Measurements from ENCODE around the gene PRKCA. TPM values are rescaled to one million over a fixed set of nuclear protein-coding genes. Genes with fewer than 3 reads are reported as not detected.

PRKCA gene
- total RNA-seq, 1 donor from 2014 or later: 4.3 TPM

DNA sequence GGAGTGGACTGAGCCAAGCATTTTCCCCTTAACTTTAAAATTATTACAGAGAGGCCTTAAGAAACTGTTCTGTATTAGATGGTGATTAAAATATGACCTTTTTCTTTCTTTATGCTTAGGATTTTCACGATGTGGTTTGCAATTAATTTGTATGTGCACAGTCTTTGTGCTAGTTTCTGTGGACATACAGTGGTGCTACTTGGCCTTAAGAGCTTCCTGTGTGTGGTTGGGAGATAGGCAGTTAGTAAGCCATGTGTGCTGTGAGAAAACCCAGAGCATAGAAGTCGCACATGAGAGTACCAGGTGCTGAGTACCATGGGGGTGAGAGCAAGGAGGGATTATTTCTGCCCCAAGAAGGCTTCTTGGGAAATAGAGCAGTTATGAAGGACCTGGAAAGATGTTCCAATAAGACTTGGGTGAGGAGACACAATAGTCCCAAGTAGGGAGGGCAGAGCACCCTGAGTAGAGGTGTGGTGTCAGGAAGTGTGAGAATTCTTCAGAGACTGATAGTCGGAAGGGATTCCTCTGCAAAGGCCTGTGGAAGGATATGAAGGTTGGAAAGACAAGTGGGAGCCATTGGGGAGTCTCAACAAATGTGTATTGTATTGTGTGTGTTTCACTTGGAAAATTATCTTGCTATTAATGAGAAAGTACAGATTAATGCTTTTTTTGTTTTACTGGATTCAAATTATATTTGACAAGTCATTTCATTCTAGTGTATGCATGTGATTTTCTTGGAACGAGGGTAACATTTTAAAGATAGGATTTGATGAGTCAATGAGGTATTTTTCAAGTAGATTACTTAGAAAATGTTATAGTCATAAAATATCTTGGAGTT is 239.9 kb downstream of the PRKCA start:
- DNase-seq (ENCODE audit: low spot score): peak; percentile 63

DNA sequence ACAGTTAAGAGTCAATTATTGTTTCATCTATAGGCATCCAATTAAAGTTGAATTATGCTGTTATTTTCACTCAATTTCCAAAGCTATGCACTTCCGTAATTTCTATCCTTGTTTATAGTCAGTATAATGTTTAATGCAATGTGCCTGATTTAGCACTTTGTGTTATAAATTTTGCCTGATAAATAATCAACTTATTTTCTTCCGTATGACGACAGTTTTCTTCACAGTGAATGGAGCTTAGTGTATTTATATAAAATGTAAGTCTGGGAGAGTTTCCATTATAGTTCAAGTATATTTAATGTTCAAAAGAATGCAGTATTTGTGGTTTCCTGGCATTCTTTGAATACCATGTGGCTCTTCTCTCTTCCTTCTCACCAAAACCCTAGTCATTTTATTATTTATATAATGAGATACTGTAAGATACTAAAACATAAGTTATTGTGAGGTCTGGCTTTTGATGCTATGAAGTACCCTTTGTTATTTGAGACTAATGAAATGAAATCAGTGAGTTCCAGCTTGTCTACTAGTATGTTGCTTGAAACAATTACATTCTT is 240.6 kb downstream of the PRKCA start:
- peak; percentile 59 for DNase-seq (ENCODE audit: low spot score)

- no peak for DNase-seq (ENCODE audit: low spot score)
These were observed 241.1 kb downstream of the PRKCA start for GRCh38 chr17:66543526-66543925.

DNA sequence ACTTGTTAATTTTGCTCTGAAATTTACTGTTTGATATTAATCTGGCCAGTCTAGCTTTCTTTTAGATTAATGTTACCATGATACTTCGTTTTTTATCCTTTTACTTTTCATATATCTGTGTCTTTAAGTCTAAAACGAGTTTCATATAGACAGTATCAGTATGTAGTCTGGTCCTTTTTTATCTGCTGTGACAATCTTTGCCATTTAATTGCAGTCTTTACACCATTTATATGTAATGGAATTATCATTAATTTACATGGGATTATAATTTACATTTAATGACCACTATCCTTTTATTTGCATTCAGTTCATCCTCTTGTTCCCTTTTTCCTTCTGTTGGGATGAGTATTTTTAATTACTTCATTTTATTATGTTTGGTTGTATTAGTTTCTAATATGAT is 243.5 kb downstream of the PRKCA start:
- no peak for DNase-seq (ENCODE audit: low spot score)

DNA sequence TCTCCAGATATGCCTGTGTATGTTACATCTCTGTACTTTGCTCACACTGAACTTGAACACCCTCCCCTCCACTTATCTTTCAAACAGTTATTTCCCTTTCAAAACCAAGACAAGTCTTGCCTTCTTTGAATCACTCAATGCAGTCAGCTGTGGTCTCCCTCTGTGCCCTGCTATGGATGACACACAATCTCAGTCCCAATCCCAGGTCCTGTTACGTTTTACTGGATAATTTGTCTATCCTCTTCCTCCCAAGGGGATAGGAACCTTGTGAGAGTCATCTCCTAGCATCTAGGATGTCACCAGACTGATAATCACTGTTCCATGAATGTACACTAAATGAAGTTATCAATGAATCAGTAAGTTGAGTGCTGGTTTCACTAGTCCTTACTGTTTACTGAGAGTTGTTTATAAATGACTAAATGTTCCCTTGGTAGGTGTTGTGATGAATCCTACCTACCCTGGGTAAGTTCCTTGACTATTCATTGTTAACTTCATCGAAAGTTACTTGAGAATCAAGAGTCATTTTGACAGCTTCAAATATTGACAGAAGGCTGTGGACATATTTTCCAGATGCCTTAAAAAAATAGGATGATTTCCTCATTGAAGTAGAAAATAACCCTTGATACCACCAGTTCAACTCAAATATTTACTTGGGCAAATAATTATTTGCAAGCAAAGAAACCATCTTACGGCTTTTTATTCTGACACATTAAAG is 244.9 kb downstream of the PRKCA start:
- no peak for DNase-seq (ENCODE audit: low spot score)

GRCh38 chr17:66548158-66548557 is 245.7 kb downstream of the PRKCA start:
- DNase-seq (ENCODE audit: low spot score): no peak

- DNase-seq (ENCODE audit: low spot score): no peak
These were observed 246.4 kb downstream of the PRKCA start for GRCh38 chr17:66548659-66549310.

- no peak for DNase-seq (ENCODE audit: low spot score)
These were observed 246.9 kb downstream of the PRKCA start for GRCh38 chr17:66549311-66549704.

- DNase-seq (ENCODE audit: low spot score): peak; percentile 49
These were observed 247.4 kb downstream of the PRKCA start for GRCh38 chr17:66549731-66550207.

DNA sequence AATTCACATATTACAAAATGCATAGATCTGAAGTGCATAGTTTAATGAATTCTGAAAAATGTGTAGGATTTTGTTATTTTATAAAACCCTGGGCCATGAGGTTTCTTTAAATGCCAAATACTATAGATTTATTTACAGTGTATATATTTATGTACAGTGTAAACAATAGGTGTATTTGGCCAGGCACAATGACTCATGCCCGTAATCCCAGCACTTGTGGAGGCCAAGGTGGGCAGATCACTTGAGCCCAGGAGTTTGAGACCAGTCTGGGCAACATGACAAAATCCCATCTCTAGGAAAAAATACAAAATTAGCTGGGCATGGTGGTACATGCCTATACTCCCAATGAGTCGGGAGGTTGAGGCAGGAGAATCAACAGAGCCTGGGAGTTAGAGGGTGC is 249.4 kb downstream of the PRKCA start:
- no peak for DNase-seq (ENCODE audit: low spot score)

GRCh38 chr17:66552371-66552770 is 250.0 kb downstream of the PRKCA start:
- DNase-seq (ENCODE audit: low spot score): no peak

DNA sequence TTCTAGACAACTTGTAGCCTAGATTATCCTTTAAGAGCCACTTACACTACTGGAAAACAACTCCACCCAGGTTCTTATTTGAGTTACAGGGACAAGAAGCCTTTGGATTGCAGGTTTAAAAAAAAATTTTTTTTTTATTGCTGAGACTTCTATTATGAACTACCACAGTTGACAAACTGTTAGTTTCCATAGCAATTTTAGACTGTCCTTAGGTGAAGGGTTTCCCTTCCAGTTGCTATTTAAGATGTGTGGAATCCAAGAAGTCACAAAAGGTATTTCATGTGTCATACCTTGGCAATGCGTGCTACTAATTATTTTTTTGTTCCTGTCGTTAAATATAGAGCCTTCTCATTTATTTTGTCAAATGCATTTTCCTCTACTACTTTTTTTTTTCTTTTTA is 253.2 kb downstream of the PRKCA start:
- no peak for DNase-seq (ENCODE audit: low spot score)

GRCh38 chr17:66557200-66557599 is 254.8 kb downstream of the PRKCA start:
- no peak for DNase-seq (ENCODE audit: low spot score)

DNA sequence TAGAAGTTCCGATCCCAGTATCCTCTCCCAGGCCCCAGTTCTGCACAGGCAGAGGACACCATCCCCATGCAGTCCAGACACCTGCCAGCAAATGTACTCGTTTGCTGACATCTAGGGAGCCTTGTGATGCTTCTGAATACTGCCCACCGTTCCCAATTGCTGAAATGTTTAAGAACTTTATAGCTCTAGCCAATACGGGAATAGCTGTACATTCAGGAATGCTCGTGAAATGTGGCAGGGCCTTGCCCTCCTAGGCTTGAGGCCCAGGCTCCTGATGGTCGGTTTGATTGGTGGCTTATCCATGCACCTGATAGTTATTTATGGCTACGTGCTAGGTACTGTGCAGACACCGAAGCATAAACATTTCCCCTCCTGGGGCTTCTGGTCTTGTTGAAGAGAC is 255.5 kb downstream of the PRKCA start:
- no peak for DNase-seq (ENCODE audit: low spot score)

DNA sequence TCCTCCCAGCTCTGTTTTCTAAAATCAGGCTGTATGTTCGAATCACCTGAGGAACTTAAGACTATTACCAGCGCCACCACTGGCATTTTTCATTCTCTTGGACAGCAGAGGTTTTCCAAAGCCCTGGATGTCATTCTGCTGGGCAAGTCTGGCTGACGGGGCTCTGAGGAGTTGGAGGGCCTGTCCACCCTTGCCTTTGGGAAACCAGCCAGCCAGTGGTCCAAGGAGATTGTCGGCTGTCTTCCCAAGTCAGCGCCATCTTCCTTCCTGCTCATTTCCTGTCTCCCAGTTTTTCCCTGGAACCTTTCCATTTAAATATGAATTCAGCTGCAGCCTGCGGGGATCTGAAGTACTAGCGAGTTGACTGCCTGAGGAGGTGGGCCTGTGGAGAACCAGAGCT is 258.3 kb downstream of the PRKCA start:
- DNase-seq (ENCODE audit: low spot score): no peak

- DNase-seq (ENCODE audit: low spot score): no peak
These were observed 259.7 kb downstream of the PRKCA start for GRCh38 chr17:66562119-66562518.

GRCh38 chr17:66564992-66565465 is 262.6 kb downstream of the PRKCA start:
- DNase-seq (ENCODE audit: low spot score): no peak

GRCh38 chr17:66567234-66568170 is 265.1 kb downstream of the PRKCA start:
- DNase-seq (ENCODE audit: low spot score): peak; percentile 80

- no peak for DNase-seq (ENCODE audit: low spot score)
These were observed 267.2 kb downstream of the PRKCA start for GRCh38 chr17:66569572-66569971.

GRCh38 chr17:66570447-66571195 is 268.2 kb downstream of the PRKCA start:
- DNase-seq (ENCODE audit: low spot score): no peak

Data from umbilical cord (tissue), 2 donors.